Type B pancreatic cell (in vitro differentiated cells): ENCODE measurements around the gene MMP25. TPM values are rescaled to one million over a fixed set of nuclear protein-coding genes. Genes with fewer than 3 reads are reported as not detected.
"Not testable (repeated sequence)": the region's sequence is repeated elsewhere in the genome, so short reads cannot be mapped to it uniquely, and the experiment has no call there.

Experiments
- DNase-seq: peaks from one replicate; pipeline ENCODE4 v3.0.0; 2021; ENCODE audit warnings: mixed read lengths; ENCODE audit not compliant: unreplicated experiment; ENCODE audit errors: extremely low spot score
- H3K27ac Mint-ChIP-seq: 2 replicates; pipeline ENCODE4 v1.8.0; 2021; ENCODE audit warnings: mild to moderate bottlenecking, mixed read lengths
- H3K27me3 Mint-ChIP-seq: 2 replicates; pipeline ENCODE4 v1.8.0; 2021; ENCODE audit warnings: mixed read lengths
- H3K36me3 Mint-ChIP-seq: 2 replicates; pipeline ENCODE4 v1.8.0; 2021; ENCODE audit warnings: mixed read lengths
- H3K4me1 Mint-ChIP-seq: one replicate; pipeline ENCODE4 v1.8.0; 2021; ENCODE audit warnings: mixed read lengths; ENCODE audit not compliant: unreplicated experiment
- H3K4me3 Mint-ChIP-seq: 2 replicates; pipeline ENCODE4 v1.8.0; 2021; ENCODE audit warnings: mild to moderate bottlenecking, mixed read lengths
- H3K9me3 Mint-ChIP-seq: 2 replicates; pipeline ENCODE4 v1.8.0; 2021; ENCODE audit warnings: mixed read lengths
- total RNA-seq: library from RNA; stranded (reverse); gene quantifications from 2 replicates; pipeline ENCODE4 v1.2.1, GENCODE V29; 2021; ENCODE audit warnings: low replicate concordance
- TF ChIP-seq, protein P1 (sequence below): fragments of 200-600 bp; sonication (generic); conservative IDR thresholded peaks from 2 replicates; pipeline ENCODE4 v1.5.0; 2021; ENCODE audit warnings: antibody characterized with exemption, mild to moderate bottlenecking

Gene MMP25
- total RNA-seq, 1 donor from 2014 or later: 0.14 TPM

DNA sequence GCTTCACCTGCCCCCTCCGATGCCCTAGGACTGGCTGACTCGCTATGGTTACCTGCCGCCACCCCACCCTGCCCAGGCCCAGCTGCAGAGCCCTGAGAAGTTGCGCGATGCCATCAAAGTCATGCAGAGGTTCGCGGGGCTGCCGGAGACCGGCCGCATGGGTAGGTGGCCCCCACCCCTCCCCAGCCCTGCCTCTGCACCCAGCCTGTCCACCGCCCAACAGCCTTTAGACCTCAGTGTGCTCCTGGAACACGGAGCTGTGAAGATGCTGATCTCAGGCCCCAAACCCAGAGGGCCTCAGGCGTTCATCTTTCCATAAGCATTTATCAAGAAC, 993 bp downstream of the MMP25 start:
- Mint-ChIP-seq H3K36me3 (peaks cover 4% of the 10 kb centered on the region), H3K4me3 (peak overlapping the region; percentile 68), H3K9me3 (no peaks in the 10 kb centered on the region), H3K4me1 (peaks cover 4% of the 10 kb centered on the region), H3K27me3 (peaks cover 80% of the 10 kb centered on the region), H3K27ac (no peak overlapping the region)
- TF ChIP-seq, protein P1, sequence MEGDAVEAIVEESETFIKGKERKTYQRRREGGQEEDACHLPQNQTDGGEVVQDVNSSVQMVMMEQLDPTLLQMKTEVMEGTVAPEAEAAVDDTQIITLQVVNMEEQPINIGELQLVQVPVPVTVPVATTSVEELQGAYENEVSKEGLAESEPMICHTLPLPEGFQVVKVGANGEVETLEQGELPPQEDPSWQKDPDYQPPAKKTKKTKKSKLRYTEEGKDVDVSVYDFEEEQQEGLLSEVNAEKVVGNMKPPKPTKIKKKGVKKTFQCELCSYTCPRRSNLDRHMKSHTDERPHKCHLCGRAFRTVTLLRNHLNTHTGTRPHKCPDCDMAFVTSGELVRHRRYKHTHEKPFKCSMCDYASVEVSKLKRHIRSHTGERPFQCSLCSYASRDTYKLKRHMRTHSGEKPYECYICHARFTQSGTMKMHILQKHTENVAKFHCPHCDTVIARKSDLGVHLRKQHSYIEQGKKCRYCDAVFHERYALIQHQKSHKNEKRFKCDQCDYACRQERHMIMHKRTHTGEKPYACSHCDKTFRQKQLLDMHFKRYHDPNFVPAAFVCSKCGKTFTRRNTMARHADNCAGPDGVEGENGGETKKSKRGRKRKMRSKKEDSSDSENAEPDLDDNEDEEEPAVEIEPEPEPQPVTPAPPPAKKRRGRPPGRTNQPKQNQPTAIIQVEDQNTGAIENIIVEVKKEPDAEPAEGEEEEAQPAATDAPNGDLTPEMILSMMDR: no peak
- no peak for DNase-seq

DNA sequence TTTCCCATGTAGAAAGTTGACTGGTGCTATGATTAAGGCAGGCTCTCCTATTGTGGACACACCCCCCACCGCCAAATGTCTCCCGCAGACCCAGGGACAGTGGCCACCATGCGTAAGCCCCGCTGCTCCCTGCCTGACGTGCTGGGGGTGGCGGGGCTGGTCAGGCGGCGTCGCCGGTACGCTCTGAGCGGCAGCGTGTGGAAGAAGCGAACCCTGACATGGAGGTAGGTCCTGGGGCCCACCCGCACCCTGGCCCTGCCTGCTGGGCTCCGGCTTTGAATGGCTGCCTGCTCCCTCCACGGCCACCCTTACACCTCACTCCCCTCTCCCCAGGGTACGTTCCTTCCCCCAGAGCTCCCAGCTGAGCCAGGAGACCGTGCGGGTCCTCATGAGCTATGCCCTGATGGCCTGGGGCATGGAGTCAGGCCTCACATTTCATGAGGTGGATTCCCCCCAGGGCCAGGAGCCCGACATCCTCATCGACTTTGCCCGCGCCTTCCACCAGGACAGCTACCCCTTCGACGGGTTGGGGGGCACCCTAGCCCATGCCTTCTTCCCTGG, 3.6 kb downstream of the MMP25 start:
- DNase-seq: no peak
- H3K4me3 Mint-ChIP-seq: no peak overlapping the region
- H3K27me3 Mint-ChIP-seq: peaks cover 60% of the 10 kb centered on the region
- peaks cover 4% of the 10 kb centered on the region for H3K4me1 Mint-ChIP-seq
- no peaks in the 10 kb centered on the region for H3K9me3 Mint-ChIP-seq
- TF ChIP-seq, protein P1: no peak
- H3K27ac Mint-ChIP-seq: no peak overlapping the region
- H3K36me3 Mint-ChIP-seq: peaks cover 10% of the 10 kb centered on the region

DNA sequence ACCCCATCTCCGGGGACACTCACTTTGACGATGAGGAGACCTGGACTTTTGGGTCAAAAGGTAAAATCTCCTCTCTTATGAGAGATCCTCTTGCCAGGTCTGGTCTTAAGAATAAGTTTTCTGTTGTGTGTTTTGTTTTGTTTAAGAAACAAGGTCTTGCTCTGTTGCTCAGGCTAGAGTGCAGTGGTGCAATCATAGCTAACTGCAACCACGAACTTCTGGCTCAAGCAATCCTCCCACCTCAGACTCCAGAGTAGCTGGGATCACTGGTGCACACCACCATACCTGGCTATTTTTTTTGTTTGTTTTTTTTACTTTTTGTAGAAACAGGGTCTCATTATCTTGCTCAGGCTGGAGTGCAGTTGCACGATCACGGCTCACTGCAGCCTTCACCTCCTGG, 4.1 kb downstream of the MMP25 start:
- DNase-seq: no peak
- Mint-ChIP-seq H3K9me3 (no peaks in the 10 kb centered on the region), H3K4me3 (no peak overlapping the region)

DNA sequence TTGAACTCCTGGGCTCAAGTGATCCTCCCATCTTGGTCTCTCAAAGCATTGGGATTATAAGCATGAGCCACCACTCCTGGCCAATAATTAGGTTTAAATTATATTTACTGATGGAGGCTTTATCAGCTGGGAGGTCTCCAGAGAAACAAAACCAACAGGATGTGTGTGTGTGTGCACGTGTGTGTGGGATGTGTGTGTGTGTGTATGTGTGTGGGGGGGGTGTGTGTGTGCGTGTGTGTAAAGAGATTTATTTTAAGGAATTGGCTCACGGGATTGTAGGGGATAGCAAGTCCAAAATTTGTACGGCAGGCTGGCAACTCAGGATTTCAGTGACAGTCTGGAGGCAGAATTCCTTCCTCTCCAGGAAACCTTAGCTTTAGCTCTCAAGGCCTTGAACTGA, 4.6 kb downstream of the MMP25 start:
- Mint-ChIP-seq H3K4me3 (no peak overlapping the region), H3K9me3 (no peaks in the 10 kb centered on the region), H3K27me3 (peaks cover 53% of the 10 kb centered on the region), H3K36me3 (peaks cover 10% of the 10 kb centered on the region), H3K4me1 (no peaks in the 10 kb centered on the region), H3K27ac (no peak overlapping the region)
- TF ChIP-seq, protein P1: no peak
- no peak for DNase-seq

More for the DNA sequence above, 4.1 kb downstream of the MMP25 start:
- peaks cover 10% of the 10 kb centered on the region for H3K36me3 Mint-ChIP-seq
- H3K27ac Mint-ChIP-seq: no peak overlapping the region
- TF ChIP-seq, protein P1: no peak
- peaks cover under 1% of the 10 kb centered on the region for H3K4me1 Mint-ChIP-seq
- H3K27me3 Mint-ChIP-seq: peaks cover 56% of the 10 kb centered on the region

DNA sequence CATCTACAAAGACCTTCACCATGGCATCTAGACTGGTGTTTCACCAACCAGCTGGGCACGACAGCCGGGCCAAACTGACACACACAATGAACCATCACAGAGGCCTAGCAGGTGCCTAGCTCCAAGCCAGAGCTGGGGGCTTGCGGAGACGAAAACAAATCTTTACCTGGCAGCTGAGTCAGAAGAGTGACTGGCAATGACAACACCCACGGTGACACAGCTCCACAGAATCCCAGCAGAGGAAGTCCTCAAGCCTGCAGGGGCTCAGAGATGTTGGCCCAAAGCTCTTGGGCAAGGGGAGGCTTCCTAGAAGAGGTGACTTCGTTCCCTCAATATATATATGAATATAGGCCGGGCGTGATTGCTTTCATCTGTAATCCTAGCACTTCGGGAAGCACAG, 5.1 kb downstream of the MMP25 start:
- H3K4me3 Mint-ChIP-seq: no peak overlapping the region
- H3K36me3 Mint-ChIP-seq: peaks cover 10% of the 10 kb centered on the region
- TF ChIP-seq, protein P1: no peak
- no peaks in the 10 kb centered on the region for H3K4me1 Mint-ChIP-seq
- H3K9me3 Mint-ChIP-seq: no peaks in the 10 kb centered on the region
- H3K27ac Mint-ChIP-seq: no peak overlapping the region
- H3K27me3 Mint-ChIP-seq: peaks cover 53% of the 10 kb centered on the region
- no peak for DNase-seq

DNA sequence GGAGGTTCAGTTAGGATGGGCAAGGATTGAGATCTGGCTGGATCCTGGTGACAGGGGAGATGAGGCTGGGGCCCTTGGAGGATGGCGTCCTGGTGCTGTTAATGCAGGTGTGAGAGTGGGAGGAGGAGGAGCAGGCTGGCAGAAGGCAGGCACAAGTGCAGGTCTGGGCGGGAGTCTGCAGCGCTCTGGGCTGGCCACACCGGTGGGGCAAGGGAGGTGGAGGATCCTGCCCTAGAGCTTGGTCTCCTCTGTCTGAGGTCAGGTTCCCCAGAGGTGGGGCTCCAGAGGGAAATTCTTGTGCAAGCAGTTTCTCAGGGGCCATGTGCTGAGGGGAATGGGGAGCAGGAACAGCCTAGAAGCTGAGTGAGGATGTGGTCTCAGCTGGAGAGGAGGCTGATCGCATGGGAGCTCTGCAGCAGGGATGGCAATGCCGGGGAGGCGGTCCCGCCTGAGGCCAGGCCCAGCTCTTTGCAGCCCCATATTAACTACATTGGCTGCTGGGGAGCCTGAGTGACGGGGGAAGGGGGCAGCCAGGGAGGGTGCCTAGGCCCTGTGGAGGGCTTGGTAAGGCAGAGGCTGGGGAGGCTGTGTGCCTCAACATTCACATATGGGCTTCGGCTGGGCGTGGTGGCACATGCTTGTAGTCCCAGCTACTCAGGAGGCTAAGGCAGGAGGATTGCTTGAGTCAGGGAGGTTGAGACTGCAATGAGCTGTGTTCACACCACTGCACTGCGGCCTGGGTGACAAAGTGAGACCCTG, 6.4 kb downstream of the MMP25 start:
- not testable (repeated sequence) for H3K4me1 Mint-ChIP-seq, H3K27ac Mint-ChIP-seq, H3K36me3 Mint-ChIP-seq, H3K9me3 Mint-ChIP-seq, H3K4me3 Mint-ChIP-seq, DNase-seq
- H3K27me3 Mint-ChIP-seq: peaks cover 44% of the 10 kb centered on the region

DNA sequence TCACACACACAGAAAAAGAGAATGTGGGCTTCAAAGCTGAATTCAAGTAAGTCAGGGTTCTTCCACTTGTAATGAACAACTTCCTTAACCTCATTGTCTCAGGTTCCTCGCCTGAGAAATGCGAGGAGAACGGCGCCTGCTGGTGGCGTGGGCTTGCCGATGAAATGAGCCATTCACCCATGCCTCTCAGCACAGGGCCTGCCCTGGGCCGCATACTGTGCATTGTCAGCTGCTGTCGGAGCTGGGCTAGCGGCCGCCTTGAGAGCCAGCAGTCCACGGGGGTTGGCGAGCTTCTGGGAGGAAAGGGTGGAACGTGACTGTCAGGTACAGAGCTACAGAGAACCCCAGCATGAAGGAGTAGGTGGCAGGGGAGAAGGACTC, 7.0 kb downstream of the MMP25 start:
- not testable (repeated sequence) for DNase-seq, H3K4me1 Mint-ChIP-seq, H3K27ac Mint-ChIP-seq, H3K9me3 Mint-ChIP-seq, H3K4me3 Mint-ChIP-seq, H3K36me3 Mint-ChIP-seq
- peaks cover 38% of the 10 kb centered on the region for H3K27me3 Mint-ChIP-seq
